Stimulated activated CD4-positive, alpha-beta T cell treated with anti-CD3 and anti-CD28 coated beads, Interleukin-2, amount 100 ng/mL, for 48 hours (primary cell): ENCODE measurements around the gene TARBP2.
"Not testable (repeated sequence)": the region's sequence is repeated elsewhere in the genome, so short reads cannot be mapped to it uniquely, and the experiment has no call there.

ENCODE experiments used
- DNase-seq, 2 donors: peaks; one replicate each; pipeline ENCODE4 v3.0.0-alpha.2; 2020

The TARBP2 gene

DNA sequence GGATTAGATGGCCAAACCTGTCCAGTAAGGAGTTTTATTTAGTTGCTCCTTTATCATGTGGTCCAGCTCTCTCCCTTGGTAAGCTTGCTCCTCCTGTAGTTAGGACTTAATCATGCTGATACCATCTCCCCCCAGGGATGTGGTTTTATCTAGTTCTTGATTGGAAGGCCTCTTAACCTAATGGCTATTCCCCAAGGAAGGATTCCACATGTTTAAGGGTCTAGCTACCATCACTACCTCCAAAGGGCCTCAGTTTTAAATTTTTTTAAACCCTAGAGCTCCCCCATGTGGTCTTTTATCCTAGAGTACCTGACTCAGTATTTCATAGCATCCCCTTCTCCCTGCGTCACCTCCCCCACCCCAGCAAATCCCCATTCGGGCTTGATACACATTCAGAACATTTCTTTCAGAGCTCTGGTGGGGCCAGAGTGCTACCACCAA is 24.3 kb upstream of the TARBP2 start:
- no peak for DNase-seq

DNA sequence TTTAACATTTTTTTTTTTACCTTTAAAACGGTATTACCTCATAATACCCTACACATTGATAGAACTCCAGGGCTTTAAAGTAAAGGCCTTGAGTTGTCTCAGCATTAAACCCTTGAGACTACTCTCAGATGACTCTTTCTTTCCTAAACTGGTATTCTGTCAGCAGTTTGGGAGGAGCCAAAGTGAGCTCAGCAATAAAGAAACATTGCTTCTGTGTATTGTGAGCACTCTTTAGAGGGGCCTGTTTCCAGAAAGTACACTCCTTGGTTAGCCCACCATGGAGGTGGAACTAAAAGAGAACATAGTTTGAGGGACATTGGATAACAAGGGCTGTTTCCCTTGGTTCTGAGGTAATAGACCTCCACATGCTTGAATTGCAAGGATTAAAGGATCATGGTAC is 22.2 kb upstream of the TARBP2 start:
- no peak for DNase-seq

DNA sequence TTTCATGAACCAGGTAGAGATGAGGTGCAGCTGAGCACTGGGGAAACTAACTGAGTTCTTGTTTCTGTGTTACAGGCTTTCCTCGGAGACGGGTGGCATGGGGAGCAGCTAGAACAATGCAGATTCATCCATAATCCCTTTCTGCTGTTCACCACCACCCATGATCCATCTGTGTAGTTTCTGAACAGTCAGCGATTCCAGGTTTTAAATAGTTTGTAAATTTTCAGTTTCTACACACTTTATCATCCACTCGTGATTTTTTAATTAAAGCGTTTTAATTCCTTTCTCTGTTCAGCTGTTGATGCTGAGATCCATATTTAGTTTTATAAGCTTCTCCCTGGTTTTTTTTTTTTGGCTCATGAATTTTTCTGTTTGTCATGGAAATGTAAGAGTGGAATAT is 21.8 kb upstream of the TARBP2 start:
- DNase-seq, result no peak

DNA sequence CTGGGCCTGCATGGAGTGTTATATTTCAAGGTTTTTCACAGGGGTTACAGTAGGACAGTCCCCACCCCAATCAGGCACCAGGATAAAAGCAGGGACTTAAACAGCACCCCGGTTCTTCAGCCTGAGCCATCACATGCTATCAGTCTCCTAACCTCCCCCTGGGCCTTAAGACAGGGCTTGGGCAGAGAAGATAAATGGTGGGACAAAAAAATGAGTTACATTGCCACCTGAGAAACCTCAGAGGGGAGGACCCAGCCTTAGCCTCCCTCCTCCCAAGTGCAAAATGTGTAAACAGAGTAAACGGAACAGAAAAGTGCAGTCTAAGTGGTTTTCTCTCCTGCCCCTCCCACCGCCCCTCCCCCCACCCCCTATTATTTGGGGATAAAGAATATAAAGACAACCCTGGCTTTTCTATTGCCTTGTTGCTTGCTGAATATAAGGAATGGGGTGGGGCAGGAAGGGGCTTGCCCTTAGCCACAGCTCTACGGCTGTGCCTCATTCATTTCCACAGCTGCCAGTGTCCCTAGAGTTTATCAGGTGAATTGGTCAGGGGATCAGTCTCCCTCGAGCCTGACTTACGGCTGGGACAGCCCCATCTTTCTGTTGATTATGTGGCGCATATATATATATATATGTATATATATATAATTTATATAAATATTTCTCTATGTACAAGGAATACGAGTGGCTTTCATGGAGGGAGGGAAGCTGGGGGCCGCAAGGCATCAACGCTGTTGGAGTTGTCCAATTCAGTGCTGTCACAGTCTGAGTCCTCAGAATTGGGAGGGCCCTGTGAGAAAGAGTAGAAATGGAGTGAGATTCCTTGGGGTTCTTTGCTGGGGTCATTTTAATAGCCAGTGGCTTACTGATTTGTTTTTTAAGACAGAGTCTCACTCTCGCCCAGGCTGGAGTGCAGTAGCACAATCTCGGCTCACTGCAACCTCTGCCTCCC is 20.3 kb upstream of the TARBP2 start:
- no peak for DNase-seq

DNA sequence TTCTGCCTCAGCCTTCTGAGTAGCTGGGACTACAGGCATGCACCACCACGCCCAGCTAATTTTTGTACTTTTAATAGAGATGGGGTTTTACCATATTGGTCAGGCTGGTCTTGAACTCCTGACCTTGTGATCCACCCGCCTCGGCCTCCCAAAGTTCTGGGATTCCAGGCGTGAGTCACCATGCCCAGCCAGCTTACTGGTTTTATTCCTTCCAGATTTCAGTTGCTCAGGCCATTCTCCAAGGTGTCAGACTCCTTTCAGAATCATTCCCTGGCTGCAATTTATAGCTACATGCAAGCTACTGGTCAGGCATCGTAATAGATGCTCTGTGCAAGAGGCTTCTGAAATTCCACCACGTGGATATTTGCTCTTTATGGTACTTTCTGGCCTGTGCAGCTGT is 19.6 kb upstream of the TARBP2 start:
- DNase-seq, result not testable (repeated sequence)

DNA sequence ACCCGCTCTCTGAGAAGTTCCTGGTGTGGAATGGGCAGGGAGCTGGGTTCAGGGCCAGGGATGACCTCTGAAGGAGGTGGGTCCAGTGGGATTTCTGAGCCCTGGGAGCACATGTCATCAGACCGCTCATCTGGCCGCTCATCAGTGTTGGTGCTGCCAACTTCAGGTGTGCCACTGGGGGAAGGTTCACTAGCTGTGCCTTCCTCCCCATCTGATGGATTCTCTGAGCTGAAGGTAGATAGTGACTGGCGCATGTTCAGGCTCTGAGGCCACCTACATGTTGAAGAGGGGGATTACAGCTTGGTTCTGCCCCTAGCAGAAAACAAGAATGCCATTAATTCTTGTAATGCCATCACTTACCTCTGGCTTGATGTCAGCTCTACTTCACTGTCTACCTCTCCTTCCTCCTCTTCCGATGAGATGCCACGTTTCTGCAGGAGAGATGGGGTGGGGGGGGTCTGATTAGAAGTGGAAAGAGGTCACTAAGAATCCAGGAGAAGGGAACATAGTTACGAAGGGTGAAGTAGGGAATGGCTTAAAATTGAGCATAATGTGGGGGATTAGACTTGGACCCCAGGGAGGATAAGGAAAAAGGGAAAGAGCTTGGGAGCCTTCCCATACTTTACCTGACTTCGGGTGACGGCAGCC is 19.0 kb upstream of the TARBP2 start:
- no peak for DNase-seq

DNA sequence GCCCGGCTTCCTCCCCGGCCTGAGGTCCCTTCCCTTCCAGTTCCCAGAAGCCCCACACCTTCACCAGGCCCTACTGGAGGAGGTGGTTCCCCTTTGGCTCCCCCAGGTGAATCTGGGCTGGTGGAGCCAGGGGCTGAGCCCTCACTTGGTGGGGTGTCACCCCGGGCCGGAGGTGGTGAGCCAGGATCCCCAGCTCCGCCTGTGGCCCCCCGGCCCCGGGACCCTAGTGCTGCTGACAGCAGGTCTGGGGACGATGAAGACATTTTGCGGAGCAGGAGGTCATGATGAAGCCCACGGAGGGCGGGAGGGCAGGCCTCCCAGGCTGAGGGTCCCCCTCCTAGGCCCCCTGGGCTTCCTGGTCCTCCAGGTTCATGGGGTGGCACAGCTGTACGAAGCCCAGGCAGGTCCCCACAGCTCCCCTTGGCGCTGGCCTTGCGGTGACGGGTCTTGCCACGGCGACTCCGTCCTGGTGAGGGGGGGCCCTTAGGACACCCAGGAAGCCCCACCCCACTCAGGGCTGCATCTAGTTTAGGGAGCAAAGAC is 18.4 kb upstream of the TARBP2 start:
- no peak for DNase-seq

DNA sequence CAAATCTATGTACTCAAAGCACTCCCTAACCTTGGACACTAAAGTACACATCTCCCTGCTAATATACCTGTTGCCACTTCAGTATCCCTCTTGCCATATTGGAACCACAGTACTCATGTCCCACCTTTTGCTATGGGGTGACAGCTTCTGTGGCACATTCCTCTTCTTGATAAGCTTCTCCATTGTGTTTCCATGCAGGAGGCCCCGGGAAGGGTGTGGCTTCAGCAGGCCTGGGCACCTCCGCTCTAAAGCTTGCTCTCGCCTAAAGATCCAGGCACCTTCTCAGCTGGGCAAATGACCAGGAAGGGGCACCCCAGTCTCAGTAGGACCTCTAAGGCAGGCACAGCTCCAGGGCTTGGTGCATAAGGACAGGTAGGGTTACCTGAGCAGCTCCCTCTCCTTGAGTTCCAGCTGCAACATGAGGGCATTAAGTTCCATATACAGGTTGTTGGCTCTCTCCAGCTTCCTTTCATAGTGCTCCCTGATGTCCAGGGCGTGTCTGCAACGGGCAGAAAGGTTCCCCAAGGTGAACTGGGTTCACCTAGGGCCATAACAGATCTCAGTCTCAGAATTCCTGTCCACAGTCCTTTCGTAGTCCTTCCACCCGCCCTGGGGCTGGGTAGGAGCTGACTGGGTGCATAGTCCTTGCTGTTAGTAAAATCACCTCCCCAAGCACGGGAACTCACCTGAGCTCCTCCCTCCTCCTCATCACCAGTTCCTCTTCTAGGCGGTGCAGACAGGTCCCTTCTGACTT is 17.7 kb upstream of the TARBP2 start:
- no peak for DNase-seq

DNA sequence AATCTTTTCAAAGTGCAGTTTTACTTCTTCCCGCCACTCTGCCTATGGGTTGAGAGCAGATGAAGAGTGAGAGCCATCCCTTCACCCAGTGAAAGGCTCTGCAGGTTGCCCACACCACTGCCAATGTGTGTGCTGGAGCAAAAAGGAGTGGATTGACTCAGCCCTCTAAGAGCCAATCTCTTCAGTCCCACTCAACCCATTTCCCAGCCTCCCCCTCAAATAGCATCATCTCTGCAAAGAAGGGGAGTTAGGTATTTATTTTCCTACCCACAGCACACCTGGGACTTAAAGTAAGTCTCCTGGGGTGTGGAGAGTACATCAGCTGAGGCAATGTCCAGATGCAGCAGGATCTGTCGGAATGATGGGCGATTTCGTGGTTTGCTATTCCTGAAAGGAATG is 17.1 kb upstream of the TARBP2 start:
- no peak for DNase-seq

DNA sequence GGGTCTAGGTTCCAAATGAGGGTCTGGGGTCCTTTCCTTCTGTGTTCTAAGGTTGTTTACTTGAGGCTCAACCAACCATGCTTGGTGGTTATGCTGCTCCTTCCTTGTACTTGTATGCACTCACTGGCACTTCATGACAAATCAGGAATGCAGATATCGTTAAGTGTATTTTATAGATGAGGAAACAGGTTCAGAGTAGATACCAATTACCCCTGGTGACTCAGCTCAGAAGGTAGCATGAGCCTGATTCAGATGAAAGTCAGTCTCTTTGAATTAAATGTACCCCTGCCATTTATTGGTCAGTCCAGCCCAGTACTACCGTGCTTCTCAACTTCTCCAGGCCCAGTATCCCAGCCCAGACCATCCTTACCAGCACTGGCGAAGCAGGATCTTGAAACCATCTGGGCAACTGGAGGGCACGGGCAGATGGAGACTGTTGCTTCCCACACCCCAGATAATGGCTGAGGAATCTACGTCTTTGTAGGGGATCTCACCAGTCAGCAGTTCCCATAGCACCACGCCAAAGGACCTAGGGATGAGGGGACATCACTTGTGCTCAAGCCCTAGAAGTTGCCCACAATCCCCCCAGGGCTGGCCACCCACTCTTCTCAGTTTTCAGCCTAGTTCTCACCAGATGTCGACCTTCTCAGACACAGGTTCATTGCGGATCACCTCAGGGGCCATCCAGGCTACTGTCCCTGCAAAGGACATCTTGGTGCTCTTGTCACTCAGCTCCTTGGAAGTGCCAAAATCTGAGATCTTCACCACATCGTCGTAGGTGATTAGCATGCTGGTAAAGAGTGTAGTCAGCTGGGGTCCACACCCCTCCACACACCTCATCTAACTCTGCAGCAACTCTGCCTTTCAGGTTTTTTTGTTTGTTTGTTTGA is 16.2 kb upstream of the TARBP2 start:
- no peak for DNase-seq

DNA sequence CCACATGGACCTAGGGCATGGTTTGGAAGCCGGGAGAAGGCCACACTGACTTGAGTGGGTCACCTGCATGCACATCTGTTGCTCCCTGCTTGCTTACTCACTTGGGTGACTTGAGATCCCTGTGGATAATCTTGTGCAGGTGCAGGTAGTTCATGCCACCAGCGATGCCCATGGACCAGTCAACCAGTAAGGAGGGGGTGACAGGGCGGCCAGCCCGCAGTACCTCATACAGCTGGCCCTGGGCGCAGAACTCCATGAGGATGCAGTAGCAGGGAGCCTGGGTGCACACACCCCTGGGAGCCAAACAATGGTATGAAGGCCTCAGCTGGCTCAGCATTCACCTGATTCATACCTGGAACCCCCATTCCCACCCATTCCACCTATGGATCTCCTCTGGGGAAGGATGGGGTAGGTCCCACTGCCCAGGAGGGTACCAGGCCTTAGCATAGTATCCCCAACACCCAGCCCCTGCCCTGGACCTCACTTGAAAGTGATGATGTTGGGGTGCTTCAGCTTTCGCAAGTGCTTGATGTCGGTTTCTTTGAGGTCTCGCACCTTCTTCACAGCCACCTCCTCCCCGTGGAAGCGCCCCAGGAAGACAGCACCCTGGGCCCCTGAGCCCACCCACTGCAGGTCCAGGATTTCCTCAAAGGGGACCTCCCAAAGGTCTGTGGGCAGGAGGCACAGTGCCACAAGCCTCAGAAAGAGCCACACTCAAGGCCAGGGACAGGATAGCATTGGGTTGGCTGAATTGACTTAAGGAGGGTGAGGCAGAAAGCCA is 14.9 kb upstream of the TARBP2 start:
- no peak for DNase-seq

DNA sequence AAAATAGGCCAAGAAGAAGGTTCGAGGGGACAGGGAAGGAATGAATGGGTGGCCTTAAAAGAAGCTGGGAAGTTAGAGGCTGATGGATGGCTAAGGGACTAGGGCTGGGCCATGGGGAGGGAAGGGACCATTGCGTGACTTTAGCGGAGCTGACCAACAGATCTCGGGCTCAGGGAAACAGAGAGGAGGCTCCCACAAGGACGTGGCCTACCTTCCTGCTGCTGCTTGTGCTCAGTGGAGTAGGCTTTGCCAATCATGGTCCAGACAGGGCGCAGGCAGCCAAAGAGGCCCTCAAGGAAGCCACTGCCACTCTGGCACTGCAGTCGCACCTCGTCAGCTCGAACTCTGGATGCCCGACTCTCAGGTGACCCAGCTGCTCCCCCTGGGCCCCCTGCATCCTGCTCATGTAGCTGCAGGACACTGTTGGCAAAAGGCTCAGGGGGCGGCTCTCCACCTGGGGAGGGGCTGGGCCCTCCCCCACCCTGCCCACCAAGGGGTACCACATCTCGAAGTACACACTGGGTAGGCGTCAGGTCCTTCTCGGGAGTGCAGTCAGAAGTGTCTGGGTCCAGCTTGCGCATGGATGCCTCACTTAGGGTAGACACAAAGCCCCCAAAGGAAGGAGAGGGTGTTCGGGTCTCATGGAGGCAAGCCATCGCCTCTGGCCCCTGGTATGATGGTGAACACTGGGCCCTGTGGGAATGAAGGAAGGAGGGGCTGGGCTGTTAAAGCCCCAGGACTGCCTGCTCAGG is 14.2 kb upstream of the TARBP2 start:
- DNase-seq, result no peak

DNA sequence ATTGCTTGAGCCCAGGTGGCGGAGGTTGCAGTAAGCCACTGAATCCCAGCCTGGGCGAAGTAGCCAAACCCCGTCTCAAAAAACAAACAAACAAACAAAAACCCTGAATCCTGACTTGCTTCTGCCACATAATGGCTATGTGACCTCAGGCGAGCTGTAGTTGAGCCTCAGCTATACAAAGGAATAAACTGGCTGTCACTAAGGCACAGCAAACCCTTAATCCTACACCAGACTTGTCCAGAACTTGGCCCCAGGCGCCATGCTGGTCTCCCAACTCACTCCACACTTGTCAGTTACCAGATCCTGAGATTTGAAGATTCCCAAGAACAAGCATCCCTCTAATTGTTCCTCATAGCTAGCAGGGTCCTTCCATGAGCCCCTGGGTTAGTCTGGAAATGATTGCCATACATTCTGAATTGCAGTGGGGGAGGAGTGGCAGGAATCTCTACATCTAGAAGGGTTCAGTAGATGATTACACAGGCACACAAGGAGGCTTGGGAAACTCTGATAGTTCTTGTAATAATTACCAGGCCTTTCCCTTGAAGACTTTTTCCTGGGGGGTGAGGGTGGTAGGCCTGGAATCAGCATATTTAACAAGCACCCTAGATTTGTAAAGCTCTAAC is 11.7 kb upstream of the TARBP2 start:
- DNase-seq, result no peak

DNA sequence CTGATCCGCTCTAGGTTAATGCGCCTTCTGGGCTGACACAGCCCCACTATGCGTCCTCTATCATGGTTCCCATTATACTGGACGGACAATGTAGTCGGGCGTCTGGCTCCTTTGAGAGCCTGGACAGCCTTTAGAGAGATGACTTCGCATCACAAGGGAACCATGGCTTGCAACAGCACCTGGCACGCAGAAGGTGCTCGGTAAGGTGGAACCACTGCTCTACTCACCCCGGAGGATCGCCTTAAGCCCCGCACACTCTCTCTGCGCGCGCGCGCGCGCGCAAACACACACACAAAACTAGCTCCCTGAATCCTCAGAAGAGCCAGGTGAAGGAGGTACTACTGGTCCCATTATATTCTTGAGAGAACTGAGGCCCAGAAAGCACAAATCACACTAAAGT is 8.9 kb upstream of the TARBP2 start:
- DNase-seq, result no peak

DNA sequence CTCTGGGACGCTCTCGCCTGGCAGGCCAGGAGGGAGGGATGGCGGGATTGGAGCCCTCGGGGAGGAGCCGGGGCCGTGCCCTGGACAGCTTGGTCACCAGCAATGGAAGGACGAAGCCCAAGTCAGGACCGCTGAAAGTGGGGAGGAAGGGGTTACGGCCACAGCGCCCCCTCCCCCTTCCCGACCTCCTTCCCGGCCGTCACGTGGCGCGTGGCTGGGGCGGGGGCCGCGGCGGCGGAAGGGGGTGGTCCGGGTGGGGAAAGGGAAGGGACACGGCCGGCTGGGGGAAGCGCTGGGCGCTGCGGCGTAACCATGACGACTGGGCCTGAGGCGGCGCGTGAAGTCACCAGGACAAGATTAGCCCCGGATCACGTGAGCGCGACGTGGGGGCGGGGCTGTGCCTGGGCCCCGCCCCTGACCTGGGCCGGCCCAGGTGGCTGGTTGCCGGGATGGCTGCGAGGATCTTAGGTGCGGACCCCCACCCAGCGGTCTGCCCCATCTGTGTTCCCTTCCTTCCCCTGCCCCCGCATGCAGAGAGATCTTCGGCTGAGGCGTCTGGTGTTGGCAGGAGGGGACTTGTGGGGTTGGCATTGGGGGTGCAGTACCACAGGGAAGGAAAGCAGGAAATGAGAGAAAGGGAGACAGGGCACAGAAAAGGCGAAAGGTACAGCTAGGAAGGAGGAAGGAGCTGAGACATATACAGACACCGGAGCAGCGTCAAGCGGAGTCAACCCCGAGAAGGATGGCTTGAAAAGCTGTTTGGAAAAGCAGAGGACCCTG is 8.1 kb upstream of the TARBP2 start:
- peak; percentile 83 to 84 for DNase-seq

DNA sequence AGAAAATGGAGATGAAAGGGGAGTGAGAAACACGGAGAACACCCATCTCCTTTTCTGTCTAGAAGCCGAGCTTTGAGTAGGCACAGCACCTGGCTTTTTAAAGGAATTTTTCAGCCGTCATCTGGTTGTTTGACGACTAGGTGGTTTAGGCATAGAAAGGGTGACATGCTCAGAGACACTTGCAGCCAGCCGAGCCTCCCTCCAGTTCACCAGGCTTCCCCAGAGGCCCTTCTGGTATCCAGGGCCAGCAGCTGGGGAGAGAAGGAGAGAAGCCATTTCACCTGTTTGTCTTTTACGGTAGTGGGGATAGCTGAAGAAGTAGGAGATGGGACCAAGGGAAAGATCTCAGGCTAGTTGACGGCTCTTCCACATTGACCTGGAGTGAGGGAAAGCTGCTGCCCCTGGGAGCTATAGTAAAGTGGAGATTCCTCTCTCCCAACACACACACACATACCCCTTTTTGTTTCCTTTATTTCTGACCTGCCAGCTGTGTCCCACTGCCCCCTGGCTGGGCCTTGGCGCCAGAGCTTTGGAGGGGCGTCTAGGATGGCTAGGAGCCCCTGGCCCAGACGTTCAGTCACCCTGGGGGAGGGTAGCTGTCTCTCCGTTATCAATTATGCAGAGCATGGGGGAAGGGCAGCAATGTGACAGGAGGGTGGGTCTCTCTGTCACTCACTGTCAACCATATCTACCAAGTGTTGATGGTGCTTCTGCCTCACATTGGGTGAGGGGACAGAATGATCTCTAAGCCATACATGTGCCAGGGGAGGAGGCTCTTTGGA is 7.3 kb upstream of the TARBP2 start:
- no peak for DNase-seq

DNA sequence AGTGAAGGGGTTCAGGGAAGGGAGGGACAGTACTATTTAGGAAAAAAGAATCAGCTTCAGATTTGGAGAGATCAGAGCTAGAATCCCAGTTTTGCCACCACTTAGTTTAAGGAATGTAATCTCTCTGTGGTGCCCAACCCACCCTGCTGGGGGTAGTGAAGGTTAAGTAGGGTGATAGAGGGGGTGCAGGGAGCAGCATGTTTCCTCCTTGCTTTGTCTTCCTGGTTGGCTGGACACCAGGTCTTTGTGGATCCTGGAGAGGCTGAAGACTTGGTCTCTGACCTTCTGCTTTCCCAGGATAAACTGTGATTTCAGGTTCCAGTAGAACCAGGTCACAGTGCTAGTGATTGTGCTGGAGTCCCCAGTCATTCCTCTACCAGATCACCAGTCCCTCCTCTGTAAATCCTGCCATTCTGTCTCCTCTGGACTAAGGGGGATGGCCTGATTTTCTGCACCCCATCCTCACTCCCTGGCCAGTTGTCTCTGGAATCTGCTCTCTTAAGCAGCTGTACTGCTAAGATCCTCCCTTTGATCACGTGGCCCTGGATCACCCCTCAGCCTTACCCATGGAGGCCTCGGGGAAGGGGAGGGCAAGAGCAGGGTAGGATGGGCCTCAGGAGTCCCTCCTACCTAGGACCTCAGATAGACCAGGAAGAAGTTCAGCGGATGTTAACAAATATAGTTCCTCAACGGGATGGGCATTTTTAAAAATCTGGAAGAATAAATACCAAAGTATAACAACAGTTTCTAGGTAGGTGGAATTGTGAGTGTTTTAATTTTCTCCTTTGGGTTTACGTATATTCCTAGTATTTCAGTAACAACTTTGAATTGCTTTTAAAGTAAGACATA is 5.0 kb upstream of the TARBP2 start:
- no peak for DNase-seq

DNA sequence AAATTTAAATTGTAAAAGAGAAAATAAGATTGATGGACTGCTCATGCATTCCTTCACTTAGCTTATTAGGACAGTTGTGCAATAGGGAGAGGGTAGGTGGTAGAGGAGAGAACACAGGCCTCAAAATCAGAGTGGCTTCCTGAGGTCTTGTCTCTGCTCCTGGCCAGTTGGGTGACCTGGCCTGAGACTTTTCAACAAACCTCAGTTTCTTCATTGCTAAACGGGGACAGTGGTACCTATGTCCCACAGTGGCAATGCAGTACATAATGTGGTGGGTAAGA is 4.4 kb upstream of the TARBP2 start:
- no peak for DNase-seq
